ENCODE results near the gene MARCHF11.

Gene MARCHF11

DNA sequence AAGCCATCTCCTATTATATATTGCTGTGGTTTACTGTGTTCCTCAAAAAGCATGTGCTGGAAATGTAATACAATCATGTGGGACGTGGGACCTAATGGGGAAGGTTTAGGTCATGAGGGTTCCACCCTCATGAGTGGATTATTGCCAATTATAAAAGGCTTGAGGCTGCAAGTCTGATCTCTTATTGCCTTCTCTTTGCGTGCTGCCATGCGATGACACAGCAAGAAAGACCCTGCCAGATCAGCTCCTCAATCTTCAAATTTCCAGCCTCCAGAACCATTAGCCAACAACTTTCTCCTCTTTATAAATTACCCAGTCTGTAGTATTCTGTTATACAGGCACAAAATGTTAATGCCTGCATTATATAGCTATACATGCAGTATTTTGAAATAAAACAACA lies 45.4 kb downstream of the MARCHF11 start:
- Histone ChIP-seq H3K9ac (ENCODE audit: low read length) (no peak overlapping the region), H3K4me3 (ENCODE audit: low read depth, low read length) (no peak overlapping the region), H3K4me1 (ENCODE audit: control insufficient read depth, insufficient read depth, low read length) (no peaks in the 10 kb centered on the region), H3K36me3 (ENCODE audit: control insufficient read depth, insufficient read depth, low read length) (no peaks in the 10 kb centered on the region), H3K9me3 (ENCODE audit: control insufficient read depth, insufficient read depth, low read depth, low read length) (peaks cover 21% of the 10 kb centered on the region), H3K27me3 (ENCODE audit: control insufficient read depth, insufficient read depth, low read length) (no peaks in the 10 kb centered on the region), H3K27ac (ENCODE audit: low read depth, low read length) (no peak overlapping the region)

DNA sequence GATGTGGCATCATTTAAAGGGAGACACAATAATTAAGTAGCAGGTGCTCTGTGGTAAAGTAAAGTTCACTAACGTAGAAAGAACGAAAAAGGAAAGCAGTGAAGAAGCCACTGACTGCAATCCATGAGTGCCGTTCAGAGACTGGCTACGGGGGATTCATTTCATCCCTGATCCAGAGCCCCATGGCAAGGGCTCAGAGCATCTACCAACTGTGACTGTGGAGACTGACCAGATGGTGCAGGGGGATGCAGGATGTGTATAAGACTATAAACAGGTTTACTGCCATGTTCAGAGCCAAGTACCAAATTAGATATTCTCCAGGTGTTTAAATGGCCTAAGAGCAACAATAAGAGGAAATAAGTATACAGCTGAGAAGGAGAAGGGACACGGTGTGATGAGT lies 47.7 kb downstream of the MARCHF11 start:
- H3K4me3 ChIP-seq (ENCODE audit: low read depth, low read length): no peak overlapping the region
- H3K9me3 ChIP-seq (ENCODE audit: control insufficient read depth, insufficient read depth, low read depth, low read length): no peaks in the 10 kb centered on the region; the same call in 1 of the 2 replicates

DNA sequence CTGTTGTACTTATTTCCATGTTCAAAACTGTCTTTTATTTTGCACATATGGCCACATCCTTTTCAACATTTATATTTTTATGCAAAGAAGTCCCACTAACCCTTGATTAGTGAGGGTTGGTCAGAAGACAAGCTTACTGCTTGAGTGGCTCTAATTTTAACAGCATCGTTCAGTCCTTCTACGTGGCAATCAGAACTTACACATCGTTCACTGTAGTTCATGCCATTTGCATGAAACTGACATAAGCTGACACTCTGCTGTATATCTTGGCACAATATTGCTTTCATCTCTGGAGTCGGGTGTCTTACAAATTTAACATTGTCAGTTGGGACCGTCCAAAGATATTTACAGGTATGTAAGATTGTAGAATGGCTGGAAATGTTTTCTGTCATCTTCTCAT lies 50.6 kb downstream of the MARCHF11 start:
- H3K9ac ChIP-seq (ENCODE audit: low read length): no peak overlapping the region
- no peaks in the 10 kb centered on the region for H3K27me3 ChIP-seq (ENCODE audit: control insufficient read depth, insufficient read depth, low read length)
- no peaks in the 10 kb centered on the region for H3K4me1 ChIP-seq (ENCODE audit: control insufficient read depth, insufficient read depth, low read length)
- H3K9me3 ChIP-seq (ENCODE audit: control insufficient read depth, insufficient read depth, low read depth, low read length): no peaks in the 10 kb centered on the region
- no peak overlapping the region for H3K4me3 ChIP-seq (ENCODE audit: low read depth, low read length)
- no peaks in the 10 kb centered on the region for H3K36me3 ChIP-seq (ENCODE audit: control insufficient read depth, insufficient read depth, low read length)
- H3K27ac ChIP-seq (ENCODE audit: low read depth, low read length): no peak overlapping the region

More for the DNA sequence above, 47.7 kb downstream of the MARCHF11 start:
- no peaks in the 10 kb centered on the region for H3K36me3 ChIP-seq (ENCODE audit: control insufficient read depth, insufficient read depth, low read length)
- H3K27me3 ChIP-seq (ENCODE audit: control insufficient read depth, insufficient read depth, low read length): no peaks in the 10 kb centered on the region
- no peak overlapping the region for H3K9ac ChIP-seq (ENCODE audit: low read length)
- H3K4me1 ChIP-seq (ENCODE audit: control insufficient read depth, insufficient read depth, low read length): no peaks in the 10 kb centered on the region
- H3K27ac ChIP-seq (ENCODE audit: low read depth, low read length): no peak overlapping the region

DNA sequence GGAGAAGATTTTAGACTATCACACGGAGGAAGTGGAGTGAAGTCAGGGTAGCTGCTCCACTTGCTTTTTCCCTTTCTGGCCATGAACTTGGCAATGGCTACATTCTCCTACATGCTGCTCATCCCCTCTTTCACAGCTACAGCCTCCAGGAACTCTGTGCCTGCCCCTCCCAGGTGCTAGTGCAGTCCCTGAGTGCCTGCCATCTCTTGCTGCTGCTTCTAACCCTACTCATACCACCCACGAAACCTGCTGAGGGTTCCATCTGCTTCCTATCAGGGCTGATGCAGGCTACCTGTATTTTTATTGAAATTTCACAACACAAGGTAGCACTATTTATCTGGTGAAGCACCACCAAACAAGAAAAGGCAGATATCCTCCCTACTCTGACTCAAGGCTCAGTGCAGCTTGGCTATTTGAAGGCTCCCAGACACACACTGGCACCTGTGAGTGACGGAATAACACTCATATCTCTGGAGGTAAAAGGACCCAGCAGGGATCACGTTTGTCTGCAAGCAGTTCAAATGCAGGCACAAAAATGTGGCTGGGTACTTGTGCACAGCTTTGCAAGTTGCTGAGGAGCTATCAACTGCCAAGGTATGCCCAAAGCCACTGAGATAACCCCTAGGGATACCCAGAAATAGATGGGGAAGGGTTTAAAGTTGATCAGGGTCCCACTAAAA lies 51.6 kb downstream of the MARCHF11 start:
- no peaks in the 10 kb centered on the region for H3K9me3 ChIP-seq (ENCODE audit: control insufficient read depth, insufficient read depth, low read depth, low read length)
- no peak overlapping the region for H3K4me3 ChIP-seq (ENCODE audit: low read depth, low read length)
- no peaks in the 10 kb centered on the region for H3K36me3 ChIP-seq (ENCODE audit: control insufficient read depth, insufficient read depth, low read length)
- H3K9ac ChIP-seq (ENCODE audit: low read length): no peak overlapping the region
- H3K27ac ChIP-seq (ENCODE audit: low read depth, low read length): no peak overlapping the region
- H3K4me1 ChIP-seq (ENCODE audit: control insufficient read depth, insufficient read depth, low read length): no peaks in the 10 kb centered on the region
- no peaks in the 10 kb centered on the region for H3K27me3 ChIP-seq (ENCODE audit: control insufficient read depth, insufficient read depth, low read length)

DNA sequence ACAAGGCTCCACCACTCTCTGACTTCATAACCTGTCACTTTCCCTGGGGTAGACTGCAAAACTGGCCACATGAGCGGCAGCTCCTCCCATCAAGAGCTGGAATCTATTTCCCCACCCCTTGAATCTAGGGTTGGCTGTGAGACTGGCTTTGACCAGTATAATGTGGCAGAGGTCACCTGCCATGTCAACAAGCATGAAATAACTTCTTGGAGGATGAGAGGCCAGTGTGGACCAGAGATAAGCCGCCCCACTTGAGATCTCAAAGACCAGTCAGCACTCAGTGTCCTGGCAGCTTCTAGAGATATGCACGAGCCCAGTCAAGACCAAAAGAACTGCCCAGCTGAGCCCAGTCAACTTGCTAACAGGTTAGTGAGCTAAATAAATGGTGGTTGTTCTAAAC lies 59.0 kb downstream of the MARCHF11 start:
- no peaks in the 10 kb centered on the region for H3K27me3 ChIP-seq (ENCODE audit: control insufficient read depth, insufficient read depth, low read length)
- no peak overlapping the region for H3K9ac ChIP-seq (ENCODE audit: low read length)
- no peaks in the 10 kb centered on the region for H3K4me1 ChIP-seq (ENCODE audit: control insufficient read depth, insufficient read depth, low read length)
- no peaks in the 10 kb centered on the region for H3K36me3 ChIP-seq (ENCODE audit: control insufficient read depth, insufficient read depth, low read length)
- no peak overlapping the region for H3K27ac ChIP-seq (ENCODE audit: low read depth, low read length)
- peaks cover 14% of the 10 kb centered on the region for H3K9me3 ChIP-seq (ENCODE audit: control insufficient read depth, insufficient read depth, low read depth, low read length)
- H3K4me3 ChIP-seq (ENCODE audit: low read depth, low read length): no peak overlapping the region

DNA sequence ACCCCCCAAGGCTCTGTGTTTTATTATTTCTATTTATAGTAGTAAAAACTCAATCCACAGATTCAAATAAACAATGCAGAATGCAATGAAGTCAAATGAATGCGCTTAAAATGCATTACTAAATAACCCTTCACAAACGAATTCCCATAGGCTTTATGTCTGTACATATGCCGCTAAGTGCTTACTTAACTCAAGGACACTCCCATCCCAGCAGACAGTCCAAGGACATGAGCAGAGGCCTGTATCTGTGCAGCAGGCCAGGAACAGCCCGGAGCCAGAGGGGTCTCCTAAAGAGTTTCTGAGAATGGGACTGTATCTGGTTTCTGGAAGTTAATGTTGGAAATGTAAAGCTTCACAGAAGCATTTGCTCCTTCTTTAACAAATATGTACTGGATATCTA lies 59.8 kb downstream of the MARCHF11 start:
- Histone ChIP-seq H3K36me3 (ENCODE audit: control insufficient read depth, insufficient read depth, low read length) (no peaks in the 10 kb centered on the region), H3K9ac (ENCODE audit: low read length) (no peak overlapping the region), H3K27me3 (ENCODE audit: control insufficient read depth, insufficient read depth, low read length) (no peaks in the 10 kb centered on the region), H3K4me3 (ENCODE audit: low read depth, low read length) (no peak overlapping the region), H3K27ac (ENCODE audit: low read depth, low read length) (no peak overlapping the region), H3K9me3 (ENCODE audit: control insufficient read depth, insufficient read depth, low read depth, low read length) (peaks cover 14% of the 10 kb centered on the region), H3K4me1 (ENCODE audit: control insufficient read depth, insufficient read depth, low read length) (no peaks in the 10 kb centered on the region)

DNA sequence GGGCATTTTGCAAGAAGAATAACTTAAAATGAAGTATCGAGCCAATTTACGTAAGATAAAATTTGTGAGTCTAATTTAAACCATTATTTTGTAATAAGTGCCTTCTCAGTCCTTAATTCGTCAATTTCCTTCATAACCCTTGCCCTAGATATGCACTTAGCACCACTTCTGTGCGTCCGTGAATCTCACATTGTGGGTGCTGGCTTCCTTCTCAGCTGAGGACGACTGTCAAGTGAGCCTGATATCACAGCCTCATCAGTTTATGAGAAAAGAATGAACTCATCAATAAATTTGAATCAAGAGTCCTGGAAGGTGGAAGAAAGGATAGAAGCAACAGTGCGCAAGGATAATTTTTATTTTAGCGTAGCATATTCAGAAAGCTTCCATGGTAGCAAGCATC lies 64.5 kb downstream of the MARCHF11 start:
- no peaks in the 10 kb centered on the region for H3K27me3 ChIP-seq (ENCODE audit: control insufficient read depth, insufficient read depth, low read length)
- no peak overlapping the region for H3K9ac ChIP-seq (ENCODE audit: low read length)
- peaks cover 14% of the 10 kb centered on the region for H3K9me3 ChIP-seq (ENCODE audit: control insufficient read depth, insufficient read depth, low read depth, low read length)
- no peaks in the 10 kb centered on the region for H3K36me3 ChIP-seq (ENCODE audit: control insufficient read depth, insufficient read depth, low read length)
- H3K4me1 ChIP-seq (ENCODE audit: control insufficient read depth, insufficient read depth, low read length): no peaks in the 10 kb centered on the region
- no peak overlapping the region for H3K4me3 ChIP-seq (ENCODE audit: low read depth, low read length)
- H3K27ac ChIP-seq (ENCODE audit: low read depth, low read length): no peak overlapping the region

DNA sequence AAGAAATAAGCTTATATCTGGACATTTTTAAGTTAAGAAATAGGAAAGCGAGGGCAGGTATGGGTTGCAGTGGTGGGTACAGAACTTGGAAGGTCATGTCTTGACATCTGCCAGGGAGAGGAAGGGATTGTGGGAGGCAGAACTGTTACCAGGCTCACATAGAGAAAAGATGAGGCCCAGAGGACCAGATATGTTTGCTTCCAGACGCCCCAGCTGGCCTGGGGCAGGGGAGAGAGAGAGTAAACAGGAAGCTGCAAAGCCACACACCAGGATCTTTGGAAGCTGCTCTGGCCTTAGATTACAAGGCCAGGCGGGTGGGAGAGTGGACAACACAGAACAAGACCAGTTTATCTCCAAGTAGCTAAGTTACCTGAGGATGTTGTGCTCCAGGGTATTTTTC lies 71.2 kb downstream of the MARCHF11 start:
- no peaks in the 10 kb centered on the region for H3K36me3 ChIP-seq (ENCODE audit: control insufficient read depth, insufficient read depth, low read length)
- no peaks in the 10 kb centered on the region for H3K27me3 ChIP-seq (ENCODE audit: control insufficient read depth, insufficient read depth, low read length)
- no peak overlapping the region for H3K4me3 ChIP-seq (ENCODE audit: low read depth, low read length)
- H3K4me1 ChIP-seq (ENCODE audit: control insufficient read depth, insufficient read depth, low read length): peaks cover 9% of the 10 kb centered on the region
- no peak overlapping the region for H3K27ac ChIP-seq (ENCODE audit: low read depth, low read length)
- H3K9me3 ChIP-seq (ENCODE audit: control insufficient read depth, insufficient read depth, low read depth, low read length): peaks cover 32% of the 10 kb centered on the region
- H3K9ac ChIP-seq (ENCODE audit: low read length): no peak overlapping the region

DNA sequence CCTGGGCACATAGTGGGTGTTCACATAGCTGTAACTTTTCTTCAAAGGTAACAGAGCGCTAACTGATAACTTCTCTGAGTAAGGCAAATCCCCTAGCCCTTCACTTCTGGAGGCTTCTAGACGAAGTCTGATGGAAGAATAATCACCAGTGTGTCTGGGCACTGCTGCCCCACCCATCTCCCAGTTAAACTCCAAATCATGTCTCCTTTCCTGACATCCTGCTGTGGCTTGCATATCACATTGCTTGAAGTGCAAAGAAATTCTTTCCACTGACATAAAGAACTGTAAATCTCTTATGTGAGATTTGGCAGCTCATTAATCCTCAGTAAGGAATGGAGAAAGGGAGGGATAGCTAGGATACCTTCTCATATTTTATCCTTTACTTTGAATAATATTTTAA lies 74.6 kb downstream of the MARCHF11 start:
- Histone ChIP-seq H3K36me3 (ENCODE audit: control insufficient read depth, insufficient read depth, low read length) (no peaks in the 10 kb centered on the region), H3K27ac (ENCODE audit: low read depth, low read length) (no peak overlapping the region), H3K27me3 (ENCODE audit: control insufficient read depth, insufficient read depth, low read length) (no peaks in the 10 kb centered on the region), H3K9me3 (ENCODE audit: control insufficient read depth, insufficient read depth, low read depth, low read length) (peaks cover 30% of the 10 kb centered on the region), H3K4me1 (ENCODE audit: control insufficient read depth, insufficient read depth, low read length) (peaks cover 9% of the 10 kb centered on the region), H3K9ac (ENCODE audit: low read length) (no peak overlapping the region), H3K4me3 (ENCODE audit: low read depth, low read length) (no peak overlapping the region)

DNA sequence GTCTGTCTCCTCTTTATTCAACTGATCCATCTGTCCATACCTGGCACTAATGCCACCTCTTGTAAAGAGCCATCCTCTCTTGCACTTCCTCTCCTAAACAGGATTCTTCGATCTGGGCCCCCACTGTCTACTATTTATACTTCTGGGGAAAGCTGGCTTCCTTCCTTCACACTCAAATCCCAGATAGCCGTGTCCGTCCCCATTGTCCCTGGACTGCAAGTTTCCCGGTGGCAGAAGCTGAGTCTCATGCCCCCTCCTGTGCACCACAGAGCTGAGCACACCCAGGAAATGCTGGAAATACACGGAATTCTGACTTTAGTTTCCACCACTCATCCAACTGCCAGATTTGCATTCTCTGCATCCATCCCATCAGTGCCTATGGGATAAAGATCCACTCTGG lies 84.0 kb downstream of the MARCHF11 start:
- Histone ChIP-seq H3K27ac (ENCODE audit: low read depth, low read length) (no peak overlapping the region), H3K4me3 (ENCODE audit: low read depth, low read length) (no peak overlapping the region), H3K9me3 (ENCODE audit: control insufficient read depth, insufficient read depth, low read depth, low read length) (no peaks in the 10 kb centered on the region), H3K4me1 (ENCODE audit: control insufficient read depth, insufficient read depth, low read length) (no peaks in the 10 kb centered on the region; the same call in 1 of the 2 replicates), H3K27me3 (ENCODE audit: control insufficient read depth, insufficient read depth, low read length) (no peaks in the 10 kb centered on the region), H3K9ac (ENCODE audit: low read length) (no peak overlapping the region), H3K36me3 (ENCODE audit: control insufficient read depth, insufficient read depth, low read length) (no peaks in the 10 kb centered on the region)

DNA sequence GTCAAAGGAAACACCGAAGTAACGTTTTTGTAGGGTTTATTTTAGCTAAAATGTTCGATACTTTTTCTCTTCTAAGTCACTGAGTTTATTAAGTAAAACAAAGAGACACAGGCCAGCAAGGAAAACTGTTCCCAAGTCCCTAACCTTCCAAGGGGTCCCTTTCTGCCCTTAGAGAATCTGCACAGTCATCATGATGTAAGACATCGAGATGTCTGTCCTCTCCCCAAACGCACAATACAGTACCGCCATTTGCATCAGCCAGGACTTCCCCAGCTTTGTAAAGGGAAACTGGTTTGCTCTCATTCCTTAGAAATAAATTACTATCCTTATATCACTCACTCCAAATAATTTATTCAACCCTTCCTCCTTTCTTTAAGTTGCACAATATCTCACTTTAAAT lies 89.3 kb downstream of the MARCHF11 start:
- Histone ChIP-seq H3K9me3 (ENCODE audit: control insufficient read depth, insufficient read depth, low read depth, low read length) (no peaks in the 10 kb centered on the region), H3K4me1 (ENCODE audit: control insufficient read depth, insufficient read depth, low read length) (no peaks in the 10 kb centered on the region), H3K4me3 (ENCODE audit: low read depth, low read length) (no peak overlapping the region), H3K27me3 (ENCODE audit: control insufficient read depth, insufficient read depth, low read length) (no peaks in the 10 kb centered on the region), H3K36me3 (ENCODE audit: control insufficient read depth, insufficient read depth, low read length) (no peaks in the 10 kb centered on the region), H3K9ac (ENCODE audit: low read length) (no peak overlapping the region), H3K27ac (ENCODE audit: low read depth, low read length) (no peak overlapping the region)

DNA sequence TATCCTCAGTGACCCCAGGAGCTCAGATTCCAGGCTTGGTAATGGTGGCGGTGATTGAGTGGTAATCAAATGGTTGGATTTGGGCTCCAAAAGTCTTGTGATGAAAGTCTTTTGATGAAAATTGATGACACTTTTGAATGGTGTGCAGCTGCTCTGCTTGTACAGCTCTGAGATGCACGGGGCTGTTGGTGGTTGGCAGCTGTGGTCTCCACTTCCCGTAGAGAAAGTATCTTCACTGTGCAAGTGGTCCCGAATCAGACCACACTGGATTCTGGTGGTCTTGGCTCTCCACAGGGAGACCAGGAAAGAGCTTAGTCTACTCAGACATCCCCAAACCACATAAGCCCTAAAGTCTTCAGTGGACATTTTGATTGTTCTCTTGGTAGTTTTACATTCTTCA lies 96.6 kb downstream of the MARCHF11 start:
- Histone ChIP-seq H3K27ac (ENCODE audit: low read depth, low read length) (no peak overlapping the region), H3K36me3 (ENCODE audit: control insufficient read depth, insufficient read depth, low read length) (no peaks in the 10 kb centered on the region), H3K4me1 (ENCODE audit: control insufficient read depth, insufficient read depth, low read length) (no peaks in the 10 kb centered on the region), H3K9me3 (ENCODE audit: control insufficient read depth, insufficient read depth, low read depth, low read length) (no peaks in the 10 kb centered on the region), H3K27me3 (ENCODE audit: control insufficient read depth, insufficient read depth, low read length) (no peaks in the 10 kb centered on the region), H3K9ac (ENCODE audit: low read length) (no peak overlapping the region), H3K4me3 (ENCODE audit: low read depth, low read length) (no peak overlapping the region)

All from HUES6 (cell line).